Gastrocnemius medialis (tissue), 4 donors: ENCODE results near the gene COPS9. TPM values are rescaled to one million over a fixed set of nuclear protein-coding genes. Genes with fewer than 3 reads are reported as not detected.

Experiments
- ATAC-seq, 2 donors: fragments of 150-250 bp; one replicate each; pipeline ENCODE4 v1.9.1; 2016
- DNase-seq, 2 donors: peaks; one replicate each; pipeline ENCODE4 v3.0.0-alpha.2; 2019
- H3K27ac ChIP-seq, 4 donors: fragments of 200-600 bp; sonication (generic); 1 replicate in 1 of 4; 2 replicates in 3 of 4; pipeline ENCODE4 v1.5.1; 2016 to 2018; ENCODE audit warnings: mild to moderate bottlenecking in 2 of 4, moderate library complexity in 1 of 4
- H3K27me3 ChIP-seq, 3 donors: fragments of 200-600 bp; sonication (generic) in 2 of 3; 1 replicate in 1 of 3; 2 replicates in 2 of 3; pipeline versions ENCODE4 v1.5.1 to v1.6.0; 2016 to 2019; ENCODE audit warnings: mild to moderate bottlenecking in 1 of 3, moderate library complexity in 1 of 3
- H3K36me3 ChIP-seq, 2 donors: fragments of 200-600 bp; sonication (generic) in 1 of 2; one replicate each; pipeline ENCODE4 v1.5.1; 2017 to 2018
- H3K4me1 ChIP-seq, 2 donors: fragments of 200-600 bp; sonication (generic) in 1 of 2; one replicate each; pipeline ENCODE4 v1.5.1; 2016 to 2017; ENCODE audit warnings: mild to moderate bottlenecking in 2 of 2
- H3K4me3 ChIP-seq, 4 donors: fragments of 200-600 bp; sonication (generic) in 3 of 4; 1 replicate in 1 of 4; 2 replicates in 3 of 4; pipeline ENCODE4 v1.5.1; 2016 to 2019; ENCODE audit warnings: mild to moderate bottlenecking in 2 of 4
- H3K9me3 ChIP-seq, 3 donors: fragments of 200-600 bp; sonication (generic) in 2 of 3; 1 replicate in 1 of 3; 2 replicates in 2 of 3; pipeline ENCODE4 v1.5.1; 2016 to 2019
- CTCF ChIP-seq, 5 experiments: fragments of 450-650 bp in 3 of 5; fragments of 200-600 bp in 2 of 5; sonication (generic) in 2 of 5; IDR thresholded peaks in 4 of 5; conservative IDR thresholded peaks in 1 of 5; 1 replicate in 4 of 5; 2 replicates in 1 of 5; pipeline ENCODE4 v1.5.1; 2016 to 2019; ENCODE audit warnings: antibody characterized with exemption in 5 of 5, mild to moderate bottlenecking in 3 of 5, moderate library complexity in 3 of 5
- POLR2A ChIP-seq, 2 donors: fragments of 450-650 bp; IDR thresholded peaks; one replicate each; pipeline ENCODE4 v1.6.1; 2017; ENCODE audit warnings: antibody characterized with exemption in 2 of 2, mild to moderate bottlenecking in 2 of 2, moderate library complexity in 2 of 2
- in situ Hi-C, 4 donors: fragments of 200-750 bp; cut with MboI; loops; one replicate each; pipeline versions ENCODE4 v1.15.0 to v1.8.0; 2017; ENCODE audit warnings: low sequenced_read_pairs in 4 of 4
- intact Hi-C: fragments of 100-400 bp; cut with DNase I; formaldehyde crosslinking; loops from one replicate; pipeline ENCODE4 v1.15.1; 2023; ENCODE audit warnings: low total_unique reads
- total RNA-seq, 4 donors: library from RNA; depleted of rRNA; stranded (reverse); fragments of >200 nt; gene quantifications; one replicate each; pipeline versions ENCODE4 v1.1.0 to v1.2.3, GENCODE V29; 2016

COPS9 gene
- total RNA-seq, 4 donors from 2014 or later, result 163 to 219 (median 193) TPM

GRCh38 chr2:240095556-240096523 lies 40.3 kb downstream of the COPS9 start:
- in situ Hi-C loops (no loop called here), intact Hi-C loops (no loop called here)
- no peaks in the 10 kb centered on the region for H3K9me3 ChIP-seq
- no peak overlapping the region for H3K4me3 ChIP-seq
- DNase-seq, result no peak
- no peaks in the 10 kb centered on the region for H3K36me3 ChIP-seq
- TF ChIP-seq POLR2A (IDR thresholded peaks at IDR 0.05) (no peak), CTCF (IDR thresholded peaks at IDR 0.05 in 4 of 5, conservative IDR thresholded peaks at IDR 0.05 in 1 of 5) (no peak)
- H3K27me3 ChIP-seq, result peaks cover 34 to 72% (median 37%) of the 10 kb centered on the region in 3 donors
- H3K27ac ChIP-seq, result no peak overlapping the region
- no peaks in the 10 kb centered on the region for H3K4me1 ChIP-seq
- ATAC-seq, result no peak

- in situ Hi-C loops, result no loop called here
Observed at GRCh38 chr2:240089306-240089705, 46.8 kb downstream of the COPS9 start.

GRCh38 chr2:240086563-240086962 lies 49.5 kb downstream of the COPS9 start:
- H3K36me3 ChIP-seq, result no peaks in the 10 kb centered on the region
- intact Hi-C loops (no loop called here), in situ Hi-C loops (no loop called here)
- peaks cover 0 to 8% (median 7%) of the 10 kb centered on the region in 3 donors for H3K9me3 ChIP-seq
- H3K4me1 ChIP-seq, result no peaks in the 10 kb centered on the region
- DNase-seq (no peak), ATAC-seq (no peak)
- no peak overlapping the region for H3K4me3 ChIP-seq
- no peak overlapping the region for H3K27ac ChIP-seq
- peaks cover 0 to 3% (median 0%) of the 10 kb centered on the region in 3 donors for H3K27me3 ChIP-seq
- TF ChIP-seq POLR2A (IDR thresholded peaks at IDR 0.05) (no peak), CTCF (IDR thresholded peaks at IDR 0.05 in 4 of 5, conservative IDR thresholded peaks at IDR 0.05 in 1 of 5) (no peak)

More at GRCh38 chr2:240089306-240089705, 46.8 kb downstream of the COPS9 start:
- Histone ChIP-seq H3K9me3 (peaks cover 0 to 8% (median 7%) of the 10 kb centered on the region in 3 donors), H3K4me3 (no peak overlapping the region), H3K27ac (no peak overlapping the region), H3K27me3 (peaks cover 4 to 16% (median 12%) of the 10 kb centered on the region in 3 donors), H3K36me3 (no peaks in the 10 kb centered on the region), H3K4me1 (no peaks in the 10 kb centered on the region)
- TF ChIP-seq CTCF (IDR thresholded peaks at IDR 0.05 in 4 of 5, conservative IDR thresholded peaks at IDR 0.05 in 1 of 5) (no peak), POLR2A (IDR thresholded peaks at IDR 0.05) (no peak)
- intact Hi-C loops, result no loop called here
- ATAC-seq (no peak), DNase-seq (no peak)

Other genes with a start within 250 kb of the COPS9 start
- gene NDUFA10, start 111.0 kb downstream of the COPS9 start, total RNA-seq, result 100 to 1,000 TPM in 3 of 4 donors, 10 to 100 TPM in 1; 98.0 to 198 (median 141) TPM
- gene OR6B2, start 105.9 kb downstream of the COPS9 start, total RNA-seq, result not detected
- not detected for gene OR6B3, start 82.8 kb downstream of the COPS9 start, total RNA-seq
- not detected for gene OTOS, start 4.4 kb upstream of the COPS9 start, total RNA-seq